Nephron progenitor cell (in vitro differentiated cells): Measurements from ENCODE around the gene DEDD.

ENCODE experiments used
- DNase-seq: peaks from one replicate; pipeline ENCODE4 v3.0.0; 2021
- H3K27ac Mint-ChIP-seq: 2 replicates; pipeline ENCODE4 v1.8.0; 2021; ENCODE audit warnings: mild to moderate bottlenecking, moderate library complexity, mixed read lengths
- H3K27me3 Mint-ChIP-seq: 2 replicates; pipeline ENCODE4 v1.8.0; 2021; ENCODE audit warnings: mild to moderate bottlenecking, low read depth, mixed read lengths; ENCODE audit not compliant: poor library complexity
- H3K36me3 Mint-ChIP-seq: 2 replicates; pipeline ENCODE4 v1.8.0; 2021; ENCODE audit warnings: low read depth, mixed read lengths
- H3K4me1 Mint-ChIP-seq: 2 replicates; pipeline ENCODE4 v1.8.0; 2021; ENCODE audit warnings: mixed read lengths
- H3K4me3 Mint-ChIP-seq: 2 replicates; pipeline ENCODE4 v1.8.0; 2021; ENCODE audit warnings: mild to moderate bottlenecking, moderate library complexity, mixed read lengths
- H3K9me3 Mint-ChIP-seq: 2 replicates; pipeline ENCODE4 v1.8.0; 2021; ENCODE audit warnings: mild to moderate bottlenecking, moderate library complexity, mixed read lengths
- TF ChIP-seq, protein P1 (sequence below): fragments of 200-600 bp; sonication (generic); IDR thresholded peaks from 2 replicates; pipeline ENCODE4 v1.5.0; 2021; ENCODE audit warnings: antibody characterized with exemption

The DEDD gene

DNA sequence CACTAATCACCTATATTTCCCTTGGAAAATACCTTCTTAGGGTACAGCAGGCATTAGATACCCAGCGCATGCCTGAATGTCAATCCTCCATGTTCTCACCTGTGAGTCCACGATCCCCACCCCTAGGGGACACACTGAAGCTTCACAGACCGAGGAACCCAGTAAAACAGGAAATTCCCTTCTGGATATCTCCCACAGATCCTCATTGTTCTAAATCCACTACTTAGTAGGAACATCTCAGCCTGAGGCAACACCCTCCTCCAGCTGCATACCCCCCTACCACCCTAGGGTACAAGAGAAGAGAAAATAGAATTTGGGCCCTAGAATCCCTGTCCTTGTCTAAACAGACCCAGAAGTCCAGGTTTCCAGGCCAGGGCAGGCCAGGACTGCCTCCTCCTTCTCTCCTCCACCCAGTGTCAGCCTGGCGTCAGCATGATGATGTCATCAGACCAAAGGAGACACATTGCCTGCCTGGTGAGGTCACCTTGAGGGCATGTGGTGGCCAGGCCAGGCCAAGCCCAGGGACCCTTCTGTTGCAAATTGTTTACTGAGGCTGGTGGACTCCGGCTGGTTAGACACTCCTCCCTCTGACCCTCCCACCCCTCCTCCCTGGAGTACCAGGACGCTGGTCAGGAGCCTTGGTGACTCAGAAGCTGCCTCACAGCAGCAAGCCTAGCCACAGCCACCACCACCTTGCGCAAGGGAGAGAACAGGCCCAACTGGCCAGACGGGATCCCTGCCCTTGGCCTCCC lies 49.3 kb downstream of the DEDD start:
- TF ChIP-seq, protein P1, sequence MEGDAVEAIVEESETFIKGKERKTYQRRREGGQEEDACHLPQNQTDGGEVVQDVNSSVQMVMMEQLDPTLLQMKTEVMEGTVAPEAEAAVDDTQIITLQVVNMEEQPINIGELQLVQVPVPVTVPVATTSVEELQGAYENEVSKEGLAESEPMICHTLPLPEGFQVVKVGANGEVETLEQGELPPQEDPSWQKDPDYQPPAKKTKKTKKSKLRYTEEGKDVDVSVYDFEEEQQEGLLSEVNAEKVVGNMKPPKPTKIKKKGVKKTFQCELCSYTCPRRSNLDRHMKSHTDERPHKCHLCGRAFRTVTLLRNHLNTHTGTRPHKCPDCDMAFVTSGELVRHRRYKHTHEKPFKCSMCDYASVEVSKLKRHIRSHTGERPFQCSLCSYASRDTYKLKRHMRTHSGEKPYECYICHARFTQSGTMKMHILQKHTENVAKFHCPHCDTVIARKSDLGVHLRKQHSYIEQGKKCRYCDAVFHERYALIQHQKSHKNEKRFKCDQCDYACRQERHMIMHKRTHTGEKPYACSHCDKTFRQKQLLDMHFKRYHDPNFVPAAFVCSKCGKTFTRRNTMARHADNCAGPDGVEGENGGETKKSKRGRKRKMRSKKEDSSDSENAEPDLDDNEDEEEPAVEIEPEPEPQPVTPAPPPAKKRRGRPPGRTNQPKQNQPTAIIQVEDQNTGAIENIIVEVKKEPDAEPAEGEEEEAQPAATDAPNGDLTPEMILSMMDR = no peak
- DNase-seq = peak; percentile 23
- no peaks in the 10 kb centered on the region for H3K9me3 Mint-ChIP-seq
- H3K4me3 Mint-ChIP-seq = no peak overlapping the region
- H3K27ac Mint-ChIP-seq = no peak overlapping the region
- H3K36me3 Mint-ChIP-seq = no peaks in the 10 kb centered on the region
- peaks cover 51% of the 10 kb centered on the region for H3K4me1 Mint-ChIP-seq
- H3K27me3 Mint-ChIP-seq = peaks cover 3% of the 10 kb centered on the region

- Mint-ChIP-seq H3K27me3 (peaks cover 3% of the 10 kb centered on the region), H3K27ac (no peak overlapping the region), H3K4me1 (peaks cover 52% of the 10 kb centered on the region), H3K4me3 (no peak overlapping the region), H3K36me3 (no peaks in the 10 kb centered on the region), H3K9me3 (no peaks in the 10 kb centered on the region)
- TF ChIP-seq, protein P1 = no peak
- DNase-seq = no peak
Observed at GRCh38 chr1:161082483-161082882, 50.0 kb downstream of the DEDD start.

- no peak overlapping the region for H3K27ac Mint-ChIP-seq
- H3K4me3 Mint-ChIP-seq = no peak overlapping the region
- TF ChIP-seq, protein P1 = no peak
- H3K27me3 Mint-ChIP-seq = peaks cover 3% of the 10 kb centered on the region
- H3K36me3 Mint-ChIP-seq = no peaks in the 10 kb centered on the region
- H3K9me3 Mint-ChIP-seq = no peaks in the 10 kb centered on the region
- DNase-seq = no peak
- peaks cover 52% of the 10 kb centered on the region for H3K4me1 Mint-ChIP-seq
Observed at GRCh38 chr1:161081519-161081918, 50.9 kb downstream of the DEDD start.

DNA sequence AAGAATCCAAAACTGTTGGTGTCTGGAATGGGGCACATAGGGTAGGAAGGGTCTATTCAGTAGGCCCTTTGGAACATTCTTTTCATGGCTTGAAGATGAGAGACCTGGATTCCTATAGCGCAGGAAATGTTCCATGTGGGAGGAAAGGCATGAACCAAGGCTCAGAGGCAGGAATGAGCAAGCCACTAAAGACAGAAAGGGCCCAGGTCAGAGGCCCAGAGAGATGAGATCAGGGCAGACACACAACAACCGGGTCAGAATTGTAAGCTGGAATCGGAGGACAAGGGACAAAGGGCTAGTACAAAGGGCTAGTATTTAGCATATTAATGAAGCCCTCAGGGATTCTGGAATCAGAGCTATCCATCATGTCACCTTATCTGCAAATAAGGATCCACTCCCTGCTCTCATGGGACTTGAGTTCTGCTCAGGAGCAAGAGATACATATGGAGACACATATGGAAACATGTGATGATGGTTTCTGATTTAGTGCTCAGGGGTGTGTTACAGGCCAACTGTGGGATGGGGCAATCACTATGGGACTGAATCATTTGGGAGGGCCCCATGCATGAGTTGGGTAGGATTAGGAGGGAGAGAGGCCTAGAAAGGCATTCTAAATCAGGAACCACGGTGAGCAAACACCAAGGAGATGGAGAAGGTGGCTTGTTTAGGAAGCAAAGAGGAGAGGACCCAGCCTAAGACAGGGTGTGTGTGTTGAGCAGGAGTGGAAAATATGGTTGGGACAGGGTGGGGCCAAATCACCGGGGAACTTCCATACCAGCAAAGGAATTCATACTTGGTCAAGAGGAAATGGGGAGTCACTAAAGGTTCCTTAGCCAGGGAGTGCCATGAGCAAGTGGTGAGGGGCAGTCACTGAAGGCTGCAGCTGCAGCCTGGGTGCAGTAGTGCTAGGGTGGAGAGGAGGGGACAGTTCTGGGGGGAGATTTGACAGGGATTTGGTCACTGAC lies 51.7 kb downstream of the DEDD start:
- DNase-seq = no peak
- no peaks in the 10 kb centered on the region for H3K36me3 Mint-ChIP-seq
- peak overlapping the region; percentile 30 for H3K27ac Mint-ChIP-seq
- peaks cover 3% of the 10 kb centered on the region for H3K27me3 Mint-ChIP-seq
- H3K9me3 Mint-ChIP-seq = no peaks in the 10 kb centered on the region
- H3K4me1 Mint-ChIP-seq = peaks cover 44% of the 10 kb centered on the region
- TF ChIP-seq, protein P1 = no peak
- H3K4me3 Mint-ChIP-seq = no peak overlapping the region

GRCh38 chr1:161079436-161080110 lies 52.9 kb downstream of the DEDD start:
- no peaks in the 10 kb centered on the region for H3K9me3 Mint-ChIP-seq
- peaks cover 3% of the 10 kb centered on the region for H3K27me3 Mint-ChIP-seq
- peaks cover 33% of the 10 kb centered on the region for H3K4me1 Mint-ChIP-seq
- TF ChIP-seq, protein P1 = no peak
- no peak overlapping the region for H3K27ac Mint-ChIP-seq
- H3K4me3 Mint-ChIP-seq = no peak overlapping the region
- no peaks in the 10 kb centered on the region for H3K36me3 Mint-ChIP-seq
- DNase-seq = no peak
